Activated naive CD4-positive, alpha-beta T cell treated with anti-CD3 and anti-CD28 coated beads, Interleukin-2, amount 50 U/mL, for 72 hours (primary cell): ENCODE measurements around the gene DPYSL4. TPM values are rescaled to one million over a fixed set of nuclear protein-coding genes. Genes with fewer than 3 reads are reported as not detected.

Experiments used
- ATAC-seq, 2 donors: fragments of 150-1000 bp; cut with Tn5 transposase; 2 replicates each; pipeline ENCODE4 v1.10.0; 2021; ENCODE audit warnings: mild to moderate bottlenecking in 2 of 2, moderate library complexity in 2 of 2
- DNase-seq, 2 donors: peaks; one replicate each; pipeline ENCODE4 v3.0.0; 2021 to 2022; ENCODE audit warnings: low spot score in 2 of 2
- H3K27ac Mint-ChIP-seq, 2 donors: one replicate each; pipeline ENCODE4 v1.8.0; 2022; ENCODE audit warnings: mild to moderate bottlenecking in 2 of 2, mixed read lengths in 2 of 2
- H3K36me3 Mint-ChIP-seq, 2 donors: one replicate each; pipeline ENCODE4 v1.8.0; 2022; ENCODE audit warnings: mixed read lengths in 2 of 2
- H3K9me3 Mint-ChIP-seq, 2 donors: one replicate each; pipeline ENCODE4 v1.8.0; 2022; ENCODE audit warnings: mixed read lengths in 2 of 2
- total RNA-seq, 2 donors: library from RNA; stranded (reverse); gene quantifications; one replicate each; pipeline ENCODE4 v1.2.3, GENCODE V29; 2022

DPYSL4 gene
- total RNA-seq, 2 donors from 2014 or later = 2.8 to 65.2 TPM

GRCh38 chr10:132180736-132181135 is 6.0 kb upstream of the DPYSL4 start:
- Mint-ChIP-seq H3K36me3 (no peaks in the 10 kb centered on the region), H3K27ac (no peak overlapping the region), H3K9me3 (no peaks in the 10 kb centered on the region)
- ATAC-seq (no peak), DNase-seq (no peak)

GRCh38 chr10:132181691-132182425 is 4.9 kb upstream of the DPYSL4 start:
- no peaks in the 10 kb centered on the region for H3K36me3 Mint-ChIP-seq
- DNase-seq (no peak), ATAC-seq (no peak)
- H3K27ac Mint-ChIP-seq = no peak overlapping the region
- no peaks in the 10 kb centered on the region for H3K9me3 Mint-ChIP-seq

DNA sequence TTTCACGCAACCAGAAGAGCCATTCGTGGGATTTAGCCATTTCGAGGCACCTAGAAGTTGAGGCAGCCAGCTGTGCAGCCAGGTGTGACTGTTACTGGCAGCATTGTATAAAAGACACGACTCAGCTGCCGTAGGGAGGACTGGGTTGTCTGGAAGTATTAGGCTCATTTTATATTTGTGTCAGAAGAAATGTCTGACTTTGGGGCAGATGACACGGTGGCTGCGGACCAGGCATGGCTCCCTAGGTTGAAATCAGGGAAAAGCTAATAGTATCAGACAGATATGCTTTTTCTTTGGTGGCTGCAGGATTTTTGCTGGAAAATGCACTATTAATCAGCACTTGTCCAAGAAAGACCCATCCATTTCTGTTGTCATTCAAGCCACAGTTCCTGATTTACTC is 4.2 kb upstream of the DPYSL4 start:
- no peak for ATAC-seq
- H3K9me3 Mint-ChIP-seq = no peaks in the 10 kb centered on the region
- H3K36me3 Mint-ChIP-seq = no peaks in the 10 kb centered on the region
- no peak for DNase-seq
- H3K27ac Mint-ChIP-seq = no peak overlapping the region

DNA sequence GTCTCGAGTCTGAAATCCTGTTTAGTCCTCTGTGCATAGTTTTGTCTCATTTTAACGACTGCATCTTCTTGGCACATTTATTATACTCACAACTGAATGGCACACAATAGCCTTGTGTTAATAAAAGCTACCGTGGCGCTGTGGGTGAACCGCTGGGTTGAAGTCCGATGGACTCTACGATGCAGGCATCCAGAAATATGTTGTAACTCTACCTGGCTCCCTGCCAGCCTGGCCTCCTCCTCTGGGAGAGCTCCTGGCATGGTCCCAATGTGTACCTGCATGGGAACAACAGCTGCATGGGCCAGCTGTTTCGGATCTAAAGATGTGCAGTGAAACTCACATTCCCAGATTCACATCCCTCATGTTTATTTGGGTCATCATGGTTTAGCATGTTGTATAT is 3.7 kb upstream of the DPYSL4 start:
- no peak for ATAC-seq
- DNase-seq = no peak
- Mint-ChIP-seq H3K9me3 (no peaks in the 10 kb centered on the region), H3K27ac (no peak overlapping the region), H3K36me3 (peaks cover 0 to 2% of the 10 kb centered on the region in 2 donors)

- H3K27ac Mint-ChIP-seq = no peak overlapping the region
- no peak for DNase-seq
- no peaks in the 10 kb centered on the region for H3K9me3 Mint-ChIP-seq
- H3K36me3 Mint-ChIP-seq = peaks cover 0 to 14% of the 10 kb centered on the region in 2 donors
- no peak for ATAC-seq
These were observed 1.7 kb upstream of the DPYSL4 start for GRCh38 chr10:132184816-132185593.

- peak; percentile 47 to 85 for ATAC-seq
- Mint-ChIP-seq H3K9me3 (peaks cover 0 to 3% of the 10 kb centered on the region in 2 donors), H3K36me3 (peaks cover 0 to 23% of the 10 kb centered on the region in 2 donors), H3K27ac (no peak overlapping the region)
- DNase-seq = peak in 1 of 2 donors; percentile 70
These were observed 904 bp upstream of the DPYSL4 start for GRCh38 chr10:132185601-132186487.

- no peak for DNase-seq
- no peak overlapping the region for H3K27ac Mint-ChIP-seq
- peaks cover 0 to 3% of the 10 kb centered on the region in 2 donors for H3K9me3 Mint-ChIP-seq
- peaks cover 0 to 31% of the 10 kb centered on the region in 2 donors for H3K36me3 Mint-ChIP-seq
- peak in 1 of 2 donors; percentile 30 for ATAC-seq
These were observed 836 bp downstream of the DPYSL4 start for GRCh38 chr10:132187430-132188138.

DNA sequence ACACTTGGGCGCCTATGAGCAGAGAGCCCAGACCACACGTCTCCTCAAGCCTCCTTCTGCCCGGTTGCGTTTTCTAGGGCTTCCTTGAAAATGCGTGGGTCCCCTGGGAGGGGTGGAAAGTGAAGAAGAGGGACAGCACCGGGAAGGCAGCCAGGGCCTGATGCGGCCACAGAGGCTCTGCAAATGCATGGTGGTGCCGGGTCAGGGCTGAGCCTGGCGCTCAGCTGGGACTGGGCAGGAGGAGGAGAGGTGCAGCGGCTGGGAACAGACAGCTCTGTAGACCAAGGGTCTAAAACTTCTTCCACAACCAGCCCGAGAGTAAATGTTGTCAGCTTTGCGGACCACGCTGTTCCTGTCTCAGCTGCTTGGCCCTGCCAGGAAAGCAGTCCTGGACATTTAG is 1.6 kb downstream of the DPYSL4 start:
- H3K36me3 Mint-ChIP-seq = peaks cover 0 to 34% of the 10 kb centered on the region in 2 donors
- H3K27ac Mint-ChIP-seq = no peak overlapping the region
- H3K9me3 Mint-ChIP-seq = peaks cover 0 to 3% of the 10 kb centered on the region in 2 donors
- DNase-seq (no peak), ATAC-seq (no peak)

- no peak overlapping the region for H3K27ac Mint-ChIP-seq
These were observed 2.3 kb downstream of the DPYSL4 start for GRCh38 chr10:132189016-132189415.

DNA sequence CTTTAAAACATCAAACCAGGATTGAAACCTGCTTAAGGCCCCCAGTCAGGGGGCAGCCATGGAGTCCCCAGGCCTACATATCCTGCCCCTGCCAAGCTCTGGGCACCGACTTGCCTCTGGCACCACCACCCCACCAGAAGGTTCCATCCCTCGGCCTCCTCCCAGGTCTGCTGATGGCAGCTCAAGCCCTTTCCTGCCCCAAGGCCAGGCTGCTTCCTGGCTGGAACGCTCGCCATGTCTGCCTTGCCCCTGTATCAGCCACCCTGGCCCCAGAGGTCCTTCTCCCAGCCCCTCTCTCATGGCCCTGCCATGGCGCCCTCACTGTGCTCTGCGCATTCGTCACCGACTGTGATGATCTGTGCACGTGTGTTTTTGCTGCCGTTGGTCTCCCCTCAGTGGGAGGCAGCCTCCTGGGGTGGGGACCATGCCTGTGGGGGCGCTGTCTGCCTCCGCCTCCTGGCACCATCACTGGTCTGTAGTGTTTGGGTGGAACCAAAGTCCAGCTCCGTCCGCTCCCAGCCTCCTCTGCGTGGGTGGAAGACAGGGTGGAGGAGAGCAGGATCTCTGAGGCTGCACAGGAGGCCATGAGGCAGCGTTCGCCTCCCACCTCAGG is 3.2 kb downstream of the DPYSL4 start:
- peaks cover 0 to 3% of the 10 kb centered on the region in 2 donors for H3K9me3 Mint-ChIP-seq
- H3K36me3 Mint-ChIP-seq = peaks cover 0 to 34% of the 10 kb centered on the region in 2 donors
- no peak overlapping the region for H3K27ac Mint-ChIP-seq
- ATAC-seq = no peak
- DNase-seq = no peak

More at GRCh38 chr10:132189016-132189415, 2.3 kb downstream of the DPYSL4 start:
- DNase-seq (no peak), ATAC-seq (no peak)
- Mint-ChIP-seq H3K36me3 (peaks cover 0 to 34% of the 10 kb centered on the region in 2 donors), H3K9me3 (peaks cover 0 to 3% of the 10 kb centered on the region in 2 donors)

- ATAC-seq (no peak), DNase-seq (no peak)
- Mint-ChIP-seq H3K27ac (peak overlapping the region in 1 of 2 donors; percentile 50), H3K9me3 (peaks cover 0 to 3% of the 10 kb centered on the region in 2 donors), H3K36me3 (peaks cover 0 to 34% of the 10 kb centered on the region in 2 donors)
These were observed 5.6 kb downstream of the DPYSL4 start for GRCh38 chr10:132192076-132192975.

DNA sequence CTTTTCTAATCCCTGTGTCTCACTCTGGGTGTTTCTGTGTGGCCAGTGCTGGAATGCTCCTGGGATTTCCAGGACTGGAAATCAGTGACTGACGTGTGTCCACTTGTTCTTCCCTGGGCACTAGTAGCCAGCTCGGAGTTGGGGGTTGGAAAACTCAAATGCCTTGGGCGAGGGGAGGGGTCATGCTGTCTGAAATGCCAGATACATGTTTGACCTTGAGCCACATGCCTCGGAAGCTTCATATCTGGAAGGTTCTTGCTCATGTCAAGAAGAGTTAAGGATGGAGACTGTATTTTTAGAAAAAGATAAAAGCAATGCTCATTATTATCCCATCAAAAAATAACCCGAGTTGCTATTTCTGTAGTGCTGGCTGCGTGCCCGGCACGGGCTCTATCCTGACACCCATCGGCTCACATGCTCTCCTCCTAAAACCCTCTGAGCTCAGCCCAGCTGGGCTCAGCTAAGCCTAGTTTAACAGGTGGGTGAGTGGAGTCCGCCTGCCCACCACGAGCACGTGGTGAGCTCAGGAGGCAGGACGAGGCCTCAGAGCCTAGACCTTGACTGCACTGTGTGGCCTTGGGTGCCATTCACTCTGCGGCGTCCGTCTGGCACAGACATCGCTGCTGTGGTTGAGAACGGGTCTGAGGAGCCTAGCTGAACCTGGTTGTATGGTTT is 6.4 kb downstream of the DPYSL4 start:
- no peak for ATAC-seq
- Mint-ChIP-seq H3K36me3 (peaks cover 0 to 32% of the 10 kb centered on the region in 2 donors), H3K27ac (no peak overlapping the region), H3K9me3 (peaks cover 0 to 3% of the 10 kb centered on the region in 2 donors)
- no peak for DNase-seq

DNA sequence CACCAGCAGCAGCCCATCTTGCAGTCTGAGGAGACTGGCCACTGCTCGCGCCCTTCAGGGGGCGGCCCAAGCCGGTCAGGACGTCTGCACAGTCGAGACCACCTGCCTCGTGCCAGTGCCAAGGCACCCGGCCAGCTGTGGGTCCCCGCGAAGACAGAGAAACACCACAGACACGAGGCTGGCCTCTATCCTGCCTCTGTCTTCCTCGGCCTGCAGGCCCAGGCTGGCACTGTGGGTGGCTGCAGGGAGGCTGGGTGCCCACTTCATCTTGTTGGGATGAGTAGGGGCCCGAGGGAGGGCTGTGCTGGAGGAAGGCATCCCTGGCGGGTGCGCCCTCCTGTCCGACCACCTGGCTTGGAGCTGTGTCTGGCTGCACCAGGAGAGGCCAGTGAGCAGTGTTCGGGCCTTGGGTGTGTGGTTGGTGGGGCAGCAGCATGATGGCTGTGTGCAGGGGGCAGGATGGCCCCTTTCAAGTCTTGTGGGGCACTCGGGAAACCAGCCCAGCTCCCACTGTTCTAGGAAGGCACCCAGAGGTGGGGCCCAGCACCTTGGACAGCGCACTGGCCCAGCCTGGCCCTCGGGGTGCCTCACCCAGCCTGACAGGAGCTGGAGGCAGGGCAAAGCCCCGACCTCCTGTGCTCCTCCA is 7.3 kb downstream of the DPYSL4 start:
- no peak for DNase-seq
- Mint-ChIP-seq H3K36me3 (peaks cover 0 to 28% of the 10 kb centered on the region in 2 donors), H3K27ac (no peak overlapping the region), H3K9me3 (peaks cover 0 to 3% of the 10 kb centered on the region in 2 donors)
- ATAC-seq = no peak

- ATAC-seq = no peak
- no peak overlapping the region for H3K27ac Mint-ChIP-seq
These were observed 8.0 kb downstream of the DPYSL4 start for GRCh38 chr10:132194726-132195125.

More at GRCh38 chr10:132194726-132195125, 8.0 kb downstream of the DPYSL4 start:
- Mint-ChIP-seq H3K9me3 (peaks cover 0 to 3% of the 10 kb centered on the region in 2 donors), H3K36me3 (peaks cover 0 to 23% of the 10 kb centered on the region in 2 donors)
- no peak for DNase-seq
